ENCODE data around the gene ESYT2.

The ESYT2 gene

DNA sequence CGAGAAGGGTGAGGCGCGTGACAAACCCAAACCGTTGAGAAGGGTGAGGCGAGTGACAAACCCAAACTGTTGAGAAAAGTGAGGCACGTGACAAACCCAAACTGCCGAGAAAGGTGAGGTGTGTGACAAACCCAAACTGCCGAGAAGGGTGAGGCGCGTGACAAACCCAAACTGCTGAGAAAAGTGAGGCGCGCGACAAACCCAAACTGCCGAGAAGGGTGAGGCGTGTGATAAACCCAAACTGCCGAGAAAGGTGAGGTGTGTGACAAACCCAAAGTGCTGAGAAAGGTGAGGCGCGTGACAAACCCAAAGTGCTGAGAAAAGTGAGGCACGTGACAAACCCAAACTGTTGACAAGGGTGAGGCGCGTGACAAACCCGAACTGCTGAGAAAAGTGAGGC, 25.0 kb downstream of the ESYT2 start:
- no peak for DNase-seq (ENCODE audit: extremely low read depth in 1 of 2, low read depth in 1 of 2)

DNA sequence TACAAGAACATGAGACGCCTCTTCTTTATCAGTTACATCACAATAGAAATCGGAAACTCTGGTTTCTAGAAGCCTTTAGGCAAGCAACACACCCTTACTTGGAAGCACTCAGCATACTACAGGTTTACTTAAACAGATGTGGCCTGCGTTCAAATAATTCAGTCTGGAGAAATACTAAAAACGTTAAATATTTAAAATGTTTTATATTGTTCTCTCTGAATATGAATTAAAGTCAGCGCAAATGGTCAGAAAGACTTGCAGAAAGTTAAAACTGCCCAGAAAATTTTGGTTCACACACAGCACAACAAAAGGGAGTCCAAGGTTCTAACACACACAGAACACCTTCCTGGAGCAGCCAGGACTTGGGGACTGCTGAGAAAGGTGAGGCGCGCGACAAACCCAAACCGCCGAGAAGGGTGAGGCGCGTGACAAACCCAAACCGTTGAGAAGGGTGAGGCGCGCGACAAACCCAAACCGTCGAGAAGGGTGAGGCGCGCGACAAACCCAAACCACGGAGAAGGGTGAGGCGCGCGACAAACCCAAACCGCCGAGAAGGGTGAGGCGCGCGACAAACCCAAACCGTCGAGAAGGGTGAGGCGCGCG, 25.8 kb downstream of the ESYT2 start:
- DNase-seq (ENCODE audit: extremely low read depth in 1 of 2, low read depth in 1 of 2), result no peak

DNA sequence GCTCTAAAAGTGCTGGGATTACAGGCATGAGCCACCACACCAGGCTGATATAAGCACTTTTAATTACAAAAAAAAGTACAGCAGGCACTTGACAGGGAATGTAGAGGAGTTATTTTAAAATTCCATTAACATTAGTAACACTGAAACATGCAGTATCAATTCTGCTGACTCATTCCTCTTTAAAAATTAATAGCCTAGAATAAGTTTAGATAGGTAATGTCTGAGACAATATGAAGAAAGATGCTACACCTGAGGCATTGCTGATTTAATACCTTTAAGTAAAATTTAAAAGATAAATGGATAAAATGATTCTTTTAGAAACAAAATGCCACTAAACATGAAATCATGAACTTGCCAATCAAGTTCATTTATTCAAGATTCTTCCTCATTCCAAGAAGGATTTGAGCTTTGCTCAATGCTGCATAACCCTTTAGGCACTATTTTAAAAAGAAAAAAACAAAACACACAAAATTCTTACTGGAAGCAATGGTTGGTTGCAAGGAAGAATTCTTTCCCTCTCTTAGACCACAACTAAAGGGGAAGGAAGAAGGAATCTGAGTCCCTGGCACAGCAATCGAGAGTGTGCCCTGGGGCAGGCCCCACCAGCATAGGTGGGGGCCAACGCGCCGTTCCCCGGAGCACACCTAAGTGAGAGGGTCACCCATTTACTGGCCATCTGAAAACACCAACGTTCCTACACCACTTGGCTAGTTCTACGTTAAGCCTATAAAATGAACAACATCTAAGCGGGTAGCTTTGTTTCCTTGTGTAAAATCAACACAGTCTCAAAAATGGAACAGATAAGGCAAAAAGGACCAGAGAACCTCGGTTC, 26.6 kb downstream of the ESYT2 start:
- no peak for DNase-seq (ENCODE audit: extremely low read depth in 1 of 2, low read depth in 1 of 2)

DNA sequence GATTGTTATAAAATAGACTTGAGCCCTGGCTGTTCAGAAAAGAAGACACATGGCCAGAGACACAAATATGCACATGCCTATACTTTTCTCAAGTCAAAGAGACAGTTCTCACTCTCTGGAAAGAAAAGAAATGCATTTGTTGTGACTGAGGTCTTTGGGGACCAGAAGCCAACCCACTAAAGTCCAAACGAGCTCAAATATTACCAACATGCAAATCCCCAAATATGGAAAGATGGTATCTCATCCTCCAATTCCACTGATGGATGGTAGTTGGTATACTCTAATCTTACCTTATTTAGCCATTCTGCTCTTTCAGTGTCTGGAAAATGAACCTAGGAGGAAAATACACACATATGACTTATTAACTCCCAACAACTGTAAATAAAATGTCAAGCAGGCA, 30.6 kb downstream of the ESYT2 start:
- no peak for DNase-seq (ENCODE audit: extremely low read depth in 1 of 2, low read depth in 1 of 2)

DNA sequence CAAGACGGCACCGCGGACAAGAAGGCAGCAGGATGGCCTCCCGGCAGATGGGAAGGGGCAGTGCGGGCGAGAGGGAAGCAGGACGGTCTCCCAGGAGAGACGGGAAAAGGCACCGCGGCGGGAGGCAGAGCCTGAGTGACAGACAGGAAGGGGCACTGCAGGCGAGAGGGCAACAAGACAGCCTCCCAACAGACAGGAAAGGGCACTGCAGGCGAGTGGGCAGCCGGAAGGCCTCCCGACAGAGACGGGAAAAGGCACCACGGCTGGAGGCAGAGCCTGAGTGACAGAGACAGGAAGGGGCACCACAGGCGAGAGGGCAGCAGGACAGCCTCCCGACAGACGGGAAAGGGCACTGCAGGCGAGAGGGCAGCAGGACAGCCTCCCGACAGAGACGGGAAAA, 32.6 kb downstream of the ESYT2 start:
- DNase-seq (ENCODE audit: extremely low read depth in 1 of 2, low read depth in 1 of 2), result no peak

DNA sequence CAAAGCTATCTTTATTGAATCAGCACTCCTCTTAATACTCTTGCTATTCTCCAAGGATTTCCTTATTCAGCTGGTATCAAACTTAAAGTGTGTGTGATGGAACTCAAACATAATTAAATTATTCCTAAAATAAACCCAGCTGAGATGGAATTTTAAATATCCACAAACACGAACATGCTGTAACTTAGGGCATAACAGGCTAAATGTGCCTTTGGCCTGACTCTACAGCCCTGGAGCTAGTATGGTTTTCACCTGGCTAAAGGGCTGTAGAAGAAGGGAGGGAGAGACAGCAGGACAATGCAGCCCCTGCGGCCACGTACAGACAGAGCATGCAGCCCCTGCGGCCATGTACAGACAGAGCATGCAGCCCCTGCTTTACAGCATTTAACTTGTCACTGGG, 34.0 kb downstream of the ESYT2 start:
- DNase-seq (ENCODE audit: extremely low read depth in 1 of 2, low read depth in 1 of 2), result no peak

DNA sequence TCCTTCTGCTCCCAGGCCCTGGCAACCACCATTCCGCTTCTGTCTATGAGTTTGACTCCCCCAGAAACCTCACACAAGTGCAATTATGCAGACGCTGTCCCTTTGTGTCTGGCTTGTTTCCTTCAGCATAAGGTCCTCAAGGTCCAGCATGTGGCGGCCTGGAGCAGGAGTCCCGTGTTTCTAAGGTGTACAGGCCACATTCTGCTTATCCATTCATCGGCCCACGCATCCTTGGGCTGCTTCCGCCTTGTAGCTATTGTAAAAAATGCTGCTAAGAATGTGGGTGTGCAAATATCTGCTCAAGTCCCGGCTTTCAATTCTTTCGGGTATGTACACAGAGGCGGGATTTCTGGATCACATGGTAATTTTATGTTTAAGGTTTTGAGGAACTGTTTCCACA, 38.2 kb downstream of the ESYT2 start:
- no peak for DNase-seq (ENCODE audit: extremely low read depth in 1 of 2, low read depth in 1 of 2)

DNA sequence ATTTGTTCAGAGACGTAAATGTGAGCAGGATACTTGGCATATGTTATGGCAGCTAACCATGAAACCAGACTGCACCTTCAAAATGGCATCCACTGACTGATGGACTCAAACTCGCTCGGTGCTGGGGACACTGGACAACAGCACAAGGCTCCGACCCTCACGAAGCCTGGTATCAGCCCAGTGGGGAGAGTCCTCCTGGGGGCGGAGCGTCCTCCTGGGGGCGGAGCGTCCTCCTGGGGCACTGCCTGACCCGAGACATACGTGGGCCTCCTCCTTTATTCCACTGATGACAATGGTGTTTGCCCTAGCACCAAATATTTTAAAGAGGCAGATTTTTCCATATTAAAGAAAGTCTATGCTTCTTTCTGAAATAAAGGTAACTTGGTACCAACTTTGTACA, 39.5 kb downstream of the ESYT2 start:
- no peak for DNase-seq (ENCODE audit: extremely low read depth in 1 of 2, low read depth in 1 of 2)

DNA sequence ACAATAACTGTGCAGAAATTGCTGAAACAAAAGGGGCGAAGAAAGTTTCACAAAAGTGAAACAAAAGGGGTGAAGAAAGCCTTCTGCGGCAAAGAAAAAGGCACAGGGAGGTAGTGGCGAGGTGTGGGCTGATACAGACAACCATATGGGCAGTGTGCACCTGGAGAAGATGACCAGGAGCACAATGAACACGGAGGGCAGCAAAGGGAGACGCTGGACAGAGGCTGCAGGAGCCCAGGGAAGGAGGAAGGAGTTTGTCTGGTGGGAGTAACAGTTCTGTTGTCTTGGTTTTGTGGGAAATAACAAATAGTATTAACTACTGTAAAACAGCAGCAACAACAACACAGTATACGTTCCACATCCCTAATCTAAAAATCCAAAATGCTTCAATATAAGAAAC, 42.4 kb downstream of the ESYT2 start:
- DNase-seq (ENCODE audit: extremely low read depth in 1 of 2, low read depth in 1 of 2), result no peak

DNA sequence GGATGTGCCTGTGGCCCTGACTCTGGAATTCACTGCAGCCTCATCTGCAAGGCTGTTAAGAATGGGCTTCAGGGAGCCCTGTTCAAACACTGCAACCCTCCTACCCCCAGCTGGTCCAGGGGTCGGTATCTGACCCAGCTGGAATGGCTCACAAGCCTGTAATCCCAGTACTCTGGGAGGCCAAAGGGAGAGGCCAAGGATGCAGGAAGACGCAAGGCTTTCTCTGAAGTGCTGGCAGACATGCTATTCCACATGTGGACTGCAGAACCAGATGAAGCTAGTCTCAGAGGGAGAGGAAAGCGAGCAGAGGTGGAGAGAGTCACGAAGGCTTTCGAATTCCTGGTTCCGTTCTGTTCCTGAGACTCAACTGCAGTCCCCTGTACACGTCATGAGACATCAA, 45.0 kb downstream of the ESYT2 start:
- DNase-seq (ENCODE audit: extremely low read depth in 1 of 2, low read depth in 1 of 2), result no peak

DNA sequence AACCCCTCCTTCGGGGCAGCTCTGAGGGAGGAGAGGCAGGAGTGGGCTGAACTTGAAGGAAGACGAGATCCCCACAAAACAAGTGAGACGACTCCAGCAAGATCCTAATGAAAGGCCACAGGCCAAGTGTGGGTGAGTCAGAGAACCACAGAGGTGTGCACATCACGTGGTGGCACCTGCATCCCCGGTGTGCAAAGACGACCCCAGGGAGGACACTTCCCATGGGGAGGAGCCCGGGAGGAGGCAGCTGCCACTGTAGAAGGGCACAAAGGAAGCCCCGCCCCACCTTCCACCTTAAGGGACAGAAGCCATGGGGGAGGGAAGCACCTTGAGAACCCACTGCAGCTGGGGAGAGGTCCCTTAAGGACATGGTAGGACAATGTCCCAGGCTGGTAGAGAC, 45.7 kb downstream of the ESYT2 start:
- DNase-seq (ENCODE audit: extremely low read depth in 1 of 2, low read depth in 1 of 2), result no peak

DNA sequence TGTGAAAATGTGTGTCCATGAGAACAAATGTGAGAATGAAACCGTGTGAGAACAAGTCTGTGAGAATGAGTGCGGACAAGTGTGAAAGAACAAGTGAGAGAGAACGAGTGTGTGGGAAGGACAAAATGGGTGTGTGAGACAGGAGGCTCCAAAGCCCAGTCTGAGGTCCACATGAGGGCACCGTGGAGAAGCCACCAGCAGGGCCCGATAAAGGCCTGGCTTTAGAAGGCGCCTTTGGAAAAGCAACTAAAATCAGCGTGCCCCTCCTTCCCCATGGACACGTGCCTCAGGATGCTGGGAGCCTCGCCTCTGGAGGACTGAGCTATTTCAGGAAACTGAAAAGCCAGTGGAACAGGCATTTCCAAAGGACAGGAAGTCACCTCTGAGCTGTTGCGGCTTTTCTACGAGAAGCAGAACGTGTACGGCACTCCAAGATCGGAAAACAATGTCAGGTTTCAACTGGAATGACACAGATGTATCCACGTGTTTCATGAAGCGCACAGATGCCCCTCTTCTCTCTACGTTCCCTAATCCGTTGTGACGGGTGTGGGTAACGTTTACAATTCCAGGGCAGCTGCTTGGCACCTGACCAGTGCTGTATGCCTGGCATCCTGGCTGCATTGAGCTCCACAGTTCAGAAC, 46.4 kb downstream of the ESYT2 start:
- DNase-seq (ENCODE audit: extremely low read depth in 1 of 2, low read depth in 1 of 2), result no peak

DNA sequence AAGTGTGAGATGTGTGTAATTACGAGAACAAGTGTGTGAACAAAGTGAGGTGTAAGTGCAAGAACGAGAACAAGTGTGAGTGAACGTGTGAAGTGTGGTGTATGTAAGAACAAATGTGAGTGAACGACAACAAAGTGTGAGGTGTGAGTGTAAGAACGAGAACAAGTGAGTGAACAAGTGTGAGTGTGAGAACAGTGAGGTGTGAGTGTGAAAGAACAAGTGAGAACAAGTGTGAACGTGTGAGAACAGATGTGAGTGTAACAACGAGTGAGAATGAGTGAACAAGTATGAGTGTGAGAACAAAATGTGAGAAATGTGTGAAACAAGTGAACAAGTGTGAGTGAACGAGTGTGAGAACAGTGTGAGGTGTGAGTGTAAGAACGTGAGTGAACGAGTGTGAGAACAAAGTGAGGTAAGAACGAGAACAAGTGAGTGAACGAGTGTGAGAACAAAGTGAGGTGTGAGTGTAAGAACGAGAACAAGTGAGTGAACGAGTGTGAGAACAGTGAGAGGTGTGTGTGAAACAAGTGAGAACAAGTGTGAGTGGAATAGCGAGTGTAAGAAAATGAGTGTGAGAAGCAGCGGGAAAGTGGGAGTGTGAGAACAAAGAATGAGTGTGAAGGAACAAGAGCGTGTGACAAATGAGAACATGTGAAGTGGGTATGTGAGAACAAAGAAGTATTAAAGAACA, 47.2 kb downstream of the ESYT2 start:
- DNase-seq (ENCODE audit: extremely low read depth in 1 of 2, low read depth in 1 of 2), result no peak

DNA sequence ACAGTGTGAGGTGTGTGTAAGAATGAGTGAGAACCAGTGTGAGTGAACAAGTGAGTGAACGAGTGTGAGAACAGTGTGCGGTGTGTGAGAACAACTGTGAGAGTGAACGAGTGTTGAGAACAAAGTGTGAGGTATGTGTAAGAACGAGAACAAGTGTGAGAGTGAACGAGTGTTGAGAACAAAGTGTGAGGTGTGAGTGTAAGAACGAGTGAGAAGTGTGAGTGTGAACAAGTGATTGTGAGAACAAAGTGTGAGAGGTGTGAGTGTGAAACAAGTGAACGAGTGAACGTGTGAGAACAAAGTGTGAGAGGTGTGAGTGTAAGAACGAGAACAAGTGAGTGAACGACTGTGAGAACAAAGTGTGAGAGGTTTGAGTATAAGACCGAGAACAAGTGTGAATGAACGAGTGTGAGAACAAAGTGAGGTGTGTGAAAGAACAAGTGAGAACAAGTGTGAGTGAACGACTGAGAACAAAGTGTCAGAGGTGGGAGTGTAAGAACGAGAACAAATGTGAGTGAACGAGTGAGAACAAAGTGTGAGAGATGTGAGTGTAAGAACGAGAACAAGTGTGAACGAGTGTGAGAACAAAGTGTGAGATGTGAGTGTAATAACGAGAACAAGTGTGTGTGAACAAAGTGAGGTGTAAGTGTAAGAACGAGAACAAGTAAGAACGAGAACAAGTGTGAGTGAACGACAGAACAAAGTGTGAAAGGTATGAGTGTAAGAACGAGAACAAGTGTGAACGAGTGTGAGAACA, 47.9 kb downstream of the ESYT2 start:
- no peak for DNase-seq (ENCODE audit: extremely low read depth in 1 of 2, low read depth in 1 of 2)

DNA sequence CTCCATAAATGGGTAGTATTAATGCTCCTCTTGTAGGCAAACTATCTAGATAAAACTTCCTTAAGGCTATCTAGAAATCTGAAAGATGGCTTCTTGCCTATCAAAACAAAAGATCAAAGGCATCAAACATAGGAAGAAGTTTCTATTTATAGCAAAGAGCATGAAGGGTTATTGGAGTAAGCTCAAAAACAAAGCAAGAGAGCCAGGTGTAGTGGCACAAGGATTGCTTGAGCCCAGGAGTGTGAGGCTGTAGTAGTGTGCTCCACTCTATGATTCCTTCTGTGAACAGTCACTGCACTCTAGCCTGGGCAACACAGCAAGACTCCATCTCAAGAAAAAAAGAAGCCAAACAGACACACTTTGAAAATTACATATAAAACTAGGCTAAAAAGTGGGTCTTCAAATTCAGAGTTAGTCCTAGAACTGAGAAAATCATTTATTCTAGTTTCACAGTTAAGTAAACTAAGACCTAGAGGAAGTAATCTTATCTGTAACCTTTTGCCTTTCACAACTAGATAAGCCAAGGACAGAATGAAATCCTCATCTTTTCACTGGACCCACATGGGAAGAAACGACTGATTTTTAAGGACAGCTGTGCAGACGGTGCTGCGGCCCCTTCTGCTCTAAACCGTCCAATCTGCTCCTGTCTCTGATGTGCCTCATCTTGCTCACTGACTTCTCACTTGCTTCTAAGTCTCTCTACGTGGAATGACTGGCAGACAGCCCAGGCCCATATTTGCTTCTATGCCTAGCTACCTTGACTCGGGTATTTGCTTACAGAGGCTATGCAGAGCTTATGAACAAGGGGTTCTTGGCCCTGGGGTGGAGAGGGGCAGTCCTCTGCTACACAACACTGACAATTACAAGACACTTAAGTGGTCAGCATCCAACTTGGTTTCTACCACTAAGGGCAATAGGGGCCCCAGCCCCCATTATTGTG, 50.0 kb downstream of the ESYT2 start:
- no peak for DNase-seq (ENCODE audit: extremely low read depth in 1 of 2, low read depth in 1 of 2)

DNA sequence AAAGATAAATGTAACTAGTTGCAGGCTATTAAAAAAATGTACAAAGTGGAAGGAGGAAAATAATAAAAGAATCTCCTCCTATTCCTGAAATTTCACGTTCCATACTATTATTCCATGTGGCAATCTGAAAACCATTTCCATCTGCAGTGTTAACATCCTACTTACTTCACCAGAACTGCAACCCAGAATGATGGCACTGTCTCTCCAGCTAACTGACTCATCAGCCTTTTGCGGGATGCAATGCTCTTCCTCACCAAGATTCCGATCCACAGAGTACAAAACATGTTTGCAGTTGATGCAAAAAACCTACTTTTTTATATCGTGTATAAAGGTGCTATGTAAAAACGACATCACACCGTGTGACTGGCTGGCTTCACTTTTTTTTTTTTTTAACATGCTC, 50.8 kb downstream of the ESYT2 start:
- DNase-seq (ENCODE audit: extremely low read depth in 1 of 2, low read depth in 1 of 2), result no peak

DNA sequence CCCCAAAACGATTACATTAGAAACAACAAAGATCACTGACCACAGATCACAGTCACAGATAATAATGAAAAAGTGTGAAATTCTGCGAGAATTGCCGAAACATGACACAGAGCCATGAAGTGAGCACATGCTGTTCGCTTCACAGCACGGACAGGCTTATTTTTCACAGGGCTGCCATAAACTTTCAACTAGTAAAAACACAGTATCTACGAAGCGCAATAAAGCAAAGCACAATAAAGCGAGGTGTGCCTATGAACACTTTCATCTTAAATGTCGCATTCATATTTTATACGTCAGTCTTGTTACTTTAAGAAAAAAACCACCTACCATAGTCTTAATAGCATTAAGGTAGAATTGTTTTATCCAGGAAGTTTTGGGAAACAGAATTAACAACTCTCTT, 51.5 kb downstream of the ESYT2 start:
- DNase-seq (ENCODE audit: extremely low read depth in 1 of 2, low read depth in 1 of 2), result no peak

DNA sequence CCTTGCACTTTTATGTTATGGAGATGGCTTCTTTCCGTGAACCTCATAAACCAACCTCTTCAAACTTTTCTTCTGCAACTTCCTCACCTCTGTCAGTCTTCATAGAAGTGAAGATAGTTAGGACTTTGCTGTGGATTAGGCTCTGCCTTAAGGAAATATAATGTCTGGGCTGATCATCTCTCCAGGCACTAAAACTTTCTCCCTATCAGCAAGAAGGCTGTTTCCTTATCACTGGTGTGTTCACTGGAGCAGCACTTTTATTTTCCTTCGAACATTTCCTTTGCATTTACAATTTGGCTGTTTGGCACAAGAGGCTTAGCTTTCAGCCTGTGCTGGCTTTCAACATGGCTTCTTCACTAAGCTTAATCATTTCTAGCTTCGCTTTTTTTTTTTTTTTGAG, 52.8 kb downstream of the ESYT2 start:
- no peak for DNase-seq (ENCODE audit: extremely low read depth in 1 of 2, low read depth in 1 of 2)

DNA sequence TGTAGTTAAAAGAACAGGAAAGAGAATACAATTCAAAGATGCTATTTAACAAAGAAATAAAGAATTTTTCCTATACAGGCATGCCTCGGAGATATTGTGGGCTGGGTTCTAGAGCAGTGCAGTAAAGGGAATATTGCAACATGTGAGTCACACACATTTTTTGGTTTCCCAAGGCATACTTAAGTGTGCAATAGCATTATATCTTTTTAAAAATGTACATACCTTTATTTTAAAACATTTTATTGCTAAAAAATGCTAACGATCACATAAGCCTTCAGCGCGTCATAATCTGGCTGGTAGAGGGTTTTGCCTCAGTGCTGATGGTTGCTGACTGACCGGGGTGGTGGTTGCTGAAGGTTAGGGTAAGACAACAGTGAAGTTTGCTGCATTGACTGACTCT, 54.4 kb downstream of the ESYT2 start:
- no peak for DNase-seq (ENCODE audit: extremely low read depth in 1 of 2, low read depth in 1 of 2)

DNA sequence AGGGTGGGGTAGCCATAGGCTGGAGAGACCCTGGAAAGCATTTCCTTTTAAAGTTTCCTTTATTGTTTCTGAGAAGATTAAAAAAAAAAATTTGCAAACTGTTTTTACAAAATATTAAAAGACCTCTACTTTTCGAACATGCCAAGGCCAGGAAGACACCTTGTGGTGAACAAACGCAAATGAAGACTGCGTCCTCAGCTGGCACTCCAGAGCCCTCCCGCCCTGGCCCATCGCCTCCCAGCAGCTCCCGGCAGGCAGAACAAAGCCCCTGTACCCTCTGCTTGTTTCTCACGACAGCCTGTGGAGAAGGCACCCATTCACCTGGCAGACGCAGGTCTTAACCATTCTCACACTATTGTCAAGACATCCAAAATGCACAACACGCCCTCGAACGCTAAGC, 56.4 kb downstream of the ESYT2 start:
- DNase-seq (ENCODE audit: extremely low read depth in 1 of 2, low read depth in 1 of 2), result no peak
